Measurements from ENCODE around the gene TPST2. TPM values are rescaled to one million over a fixed set of nuclear protein-coding genes. Genes with fewer than 3 reads are reported as not detected.

The TPST2 gene
- total RNA-seq, 1 experiment from 2014 or later, result 7.0 TPM

DNA sequence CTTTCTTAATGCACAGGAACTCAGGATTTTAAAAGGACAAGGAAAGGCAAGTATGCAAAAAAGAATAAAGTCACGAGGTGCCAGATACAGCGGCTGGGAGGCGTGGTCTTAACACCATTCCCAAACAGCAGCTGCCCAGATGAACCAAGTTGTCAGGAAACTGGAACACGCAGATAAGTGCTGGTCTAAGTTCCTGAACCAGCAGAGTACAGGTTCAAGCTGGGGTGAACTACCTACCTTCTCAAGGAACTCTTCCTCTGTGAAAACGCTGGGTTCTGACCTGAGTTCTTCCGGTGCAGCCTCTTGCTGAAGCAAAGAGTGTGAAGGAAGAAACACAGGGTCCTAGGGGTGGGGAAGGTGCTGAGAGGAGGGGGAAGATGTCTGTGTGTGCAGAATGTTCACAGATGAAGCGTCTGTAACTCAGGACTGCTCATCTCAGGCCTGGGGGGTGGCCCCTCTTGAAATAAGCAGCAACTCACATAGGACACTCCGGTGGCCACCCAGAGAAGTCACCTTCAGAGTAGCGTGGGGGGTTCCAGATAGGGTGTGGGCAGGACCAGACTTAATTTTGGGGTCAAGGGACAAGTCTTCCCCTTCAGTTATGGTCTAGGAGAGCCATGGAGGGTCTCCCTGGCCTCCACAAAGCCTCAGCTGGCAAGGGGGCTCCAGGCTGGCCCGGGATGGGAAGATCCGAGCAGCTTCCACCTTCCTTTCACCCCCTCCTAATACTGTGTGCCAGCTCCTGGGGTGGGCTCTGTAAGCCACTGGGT, 3.2 kb downstream of the TPST2 start:
- H3K36me3 Mint-ChIP-seq (ENCODE audit: insufficient read depth, unreplicated experiment), result no peaks in the 10 kb centered on the region
- no peak overlapping the region for H3K4me3 Mint-ChIP-seq (ENCODE audit: unreplicated experiment)
- peaks cover 18% of the 10 kb centered on the region for H3K4me1 Mint-ChIP-seq (ENCODE audit: insufficient read depth, unreplicated experiment)
- DNase-seq (ENCODE audit: unreplicated experiment), result no peak
- no peaks in the 10 kb centered on the region for H3K27me3 Mint-ChIP-seq (ENCODE audit: insufficient read depth, unreplicated experiment)
- no peak overlapping the region for H3K27ac Mint-ChIP-seq (ENCODE audit: low read depth, unreplicated experiment)
- H3K9me3 Mint-ChIP-seq (ENCODE audit: unreplicated experiment), result no peaks in the 10 kb centered on the region
- CTCF ChIA-PET, result interaction anchor here (1.0 kb wide), 1 partner anchor 84 kb away, joined by 4 read pairs; no protein-coding TSS in a partner anchor
- intact Hi-C loops (cut with micrococcal nuclease), result no loop called here
- POLR2A ChIA-PET, result no interaction called here
- no TSS peak for BruUV-seq (replicated peaks)
- TF ChIP-seq, protein P1, sequence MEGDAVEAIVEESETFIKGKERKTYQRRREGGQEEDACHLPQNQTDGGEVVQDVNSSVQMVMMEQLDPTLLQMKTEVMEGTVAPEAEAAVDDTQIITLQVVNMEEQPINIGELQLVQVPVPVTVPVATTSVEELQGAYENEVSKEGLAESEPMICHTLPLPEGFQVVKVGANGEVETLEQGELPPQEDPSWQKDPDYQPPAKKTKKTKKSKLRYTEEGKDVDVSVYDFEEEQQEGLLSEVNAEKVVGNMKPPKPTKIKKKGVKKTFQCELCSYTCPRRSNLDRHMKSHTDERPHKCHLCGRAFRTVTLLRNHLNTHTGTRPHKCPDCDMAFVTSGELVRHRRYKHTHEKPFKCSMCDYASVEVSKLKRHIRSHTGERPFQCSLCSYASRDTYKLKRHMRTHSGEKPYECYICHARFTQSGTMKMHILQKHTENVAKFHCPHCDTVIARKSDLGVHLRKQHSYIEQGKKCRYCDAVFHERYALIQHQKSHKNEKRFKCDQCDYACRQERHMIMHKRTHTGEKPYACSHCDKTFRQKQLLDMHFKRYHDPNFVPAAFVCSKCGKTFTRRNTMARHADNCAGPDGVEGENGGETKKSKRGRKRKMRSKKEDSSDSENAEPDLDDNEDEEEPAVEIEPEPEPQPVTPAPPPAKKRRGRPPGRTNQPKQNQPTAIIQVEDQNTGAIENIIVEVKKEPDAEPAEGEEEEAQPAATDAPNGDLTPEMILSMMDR (IDR thresholded peaks at IDR 0.05; ENCODE audit: unreplicated experiment), result no peak

DNA sequence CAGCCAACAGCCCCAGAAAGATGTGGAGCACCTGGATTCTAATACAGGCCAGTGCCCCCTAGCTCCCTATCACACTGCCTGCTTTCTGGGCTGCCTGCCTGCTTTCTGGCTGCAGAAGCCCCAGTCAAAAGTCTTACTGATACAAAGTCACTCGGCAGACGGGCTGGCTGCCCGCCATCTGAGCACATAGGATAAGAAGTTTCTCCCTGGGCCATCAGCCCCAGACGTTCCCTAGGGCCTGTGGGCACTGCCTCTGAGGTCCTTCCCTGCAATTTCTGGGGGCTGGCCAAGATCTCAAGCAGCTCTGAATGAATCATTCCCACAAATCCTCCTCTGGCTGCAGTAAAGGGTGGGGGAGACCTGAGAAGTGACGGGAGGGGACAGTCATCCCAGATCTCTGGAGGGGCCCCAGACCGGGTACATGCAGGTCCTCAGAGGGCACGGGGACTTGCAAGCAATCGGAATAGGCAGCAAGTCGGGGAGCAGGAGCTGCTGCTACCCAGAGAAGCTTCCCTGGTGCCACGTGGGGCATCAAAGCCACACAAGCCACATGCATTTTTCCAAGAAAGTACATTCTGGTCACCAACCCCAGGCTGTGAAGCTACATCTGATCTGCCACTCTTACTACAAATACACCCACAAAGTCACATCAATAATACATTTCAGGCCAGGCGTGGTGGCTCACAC, 4.7 kb downstream of the TPST2 start:
- H3K36me3 Mint-ChIP-seq (ENCODE audit: insufficient read depth, unreplicated experiment), result no peaks in the 10 kb centered on the region
- TF ChIP-seq, protein P1 (IDR thresholded peaks at IDR 0.05; ENCODE audit: unreplicated experiment), result no peak
- peak; percentile 88 for DNase-seq (ENCODE audit: unreplicated experiment)
- H3K4me1 Mint-ChIP-seq (ENCODE audit: insufficient read depth, unreplicated experiment), result peaks cover 18% of the 10 kb centered on the region
- H3K4me3 Mint-ChIP-seq (ENCODE audit: unreplicated experiment), result no peak overlapping the region
- POLR2A ChIA-PET, result interaction anchor here (1.0 kb wide), 1 partner anchor 93 kb away, joined by 4 read pairs; no protein-coding TSS in a partner anchor
- H3K27ac Mint-ChIP-seq (ENCODE audit: low read depth, unreplicated experiment), result peak overlapping the region; percentile 54
- CTCF ChIA-PET, result interaction anchor here (0.6 kb wide), 1 partner anchor 58 kb away, joined by 3 read pairs; no protein-coding TSS in a partner anchor
- intact Hi-C loops (cut with micrococcal nuclease), result no loop called here
- H3K27me3 Mint-ChIP-seq (ENCODE audit: insufficient read depth, unreplicated experiment), result no peaks in the 10 kb centered on the region
- H3K9me3 Mint-ChIP-seq (ENCODE audit: unreplicated experiment), result no peaks in the 10 kb centered on the region
- no TSS peak for BruUV-seq (replicated peaks)

DNA sequence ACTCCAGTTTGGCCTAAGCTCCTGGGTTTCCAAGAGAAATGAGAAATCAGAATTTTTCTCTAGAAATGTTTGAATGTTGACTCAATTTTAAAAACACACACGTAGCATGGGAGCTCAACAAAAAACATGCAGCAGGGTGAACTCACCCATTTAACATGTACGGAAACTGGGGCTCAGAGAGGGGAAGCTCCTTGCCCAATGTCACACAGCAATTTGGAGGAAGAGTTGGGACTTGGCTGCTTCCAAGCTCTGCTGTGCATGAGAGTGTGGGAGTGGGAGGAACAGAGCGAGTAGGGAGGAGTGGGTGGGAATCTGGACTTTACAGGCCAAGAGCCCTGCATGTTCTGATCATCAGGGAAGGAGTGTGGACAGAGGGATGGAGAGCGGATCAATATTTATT, 5.9 kb downstream of the TPST2 start:
- TF ChIP-seq, protein P1 (IDR thresholded peaks at IDR 0.05; ENCODE audit: unreplicated experiment), result no peak
- peaks cover 18% of the 10 kb centered on the region for H3K4me1 Mint-ChIP-seq (ENCODE audit: insufficient read depth, unreplicated experiment)
- ChIA-PET POLR2A (no interaction called here), CTCF (interaction anchor here (0.7 kb wide), 2 partner anchors 115 to 570 kb away, joined by 3 read pairs; no protein-coding TSS in a partner anchor)
- no peaks in the 10 kb centered on the region for H3K9me3 Mint-ChIP-seq (ENCODE audit: unreplicated experiment)
- no peaks in the 10 kb centered on the region for H3K36me3 Mint-ChIP-seq (ENCODE audit: insufficient read depth, unreplicated experiment)
- no peak overlapping the region for H3K4me3 Mint-ChIP-seq (ENCODE audit: unreplicated experiment)
- no peak overlapping the region for H3K27ac Mint-ChIP-seq (ENCODE audit: low read depth, unreplicated experiment)
- no peak for DNase-seq (ENCODE audit: unreplicated experiment)
- intact Hi-C loops (cut with micrococcal nuclease), result no loop called here
- no peaks in the 10 kb centered on the region for H3K27me3 Mint-ChIP-seq (ENCODE audit: insufficient read depth, unreplicated experiment)
- BruUV-seq (replicated peaks), result no TSS peak

DNA sequence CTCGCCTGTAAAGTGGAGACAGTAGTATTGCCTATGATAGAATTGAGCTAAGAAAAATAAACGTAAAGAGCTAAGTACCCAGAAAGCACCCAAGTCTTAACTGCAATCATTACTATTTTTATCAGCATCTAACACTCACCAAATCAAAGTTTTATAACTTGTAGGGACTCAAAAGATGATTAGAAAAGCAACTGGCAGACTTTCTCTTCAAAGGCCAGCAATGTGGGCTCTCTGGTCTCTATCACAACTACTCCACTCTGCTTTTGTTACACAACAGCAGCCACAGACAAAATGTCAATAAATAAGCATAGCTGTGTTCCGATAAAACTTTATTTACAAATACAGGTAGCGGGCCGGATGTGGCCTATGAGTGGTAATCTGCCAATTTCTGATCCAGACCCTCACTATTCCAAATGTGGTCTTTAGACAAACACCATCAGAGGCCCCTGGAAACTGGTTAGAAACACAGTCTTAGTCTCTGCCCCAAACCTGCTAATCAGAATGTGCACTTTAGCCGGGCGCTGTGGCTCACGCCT, 8.2 kb downstream of the TPST2 start:
- no peak overlapping the region for H3K27ac Mint-ChIP-seq (ENCODE audit: low read depth, unreplicated experiment)
- POLR2A ChIA-PET, result interaction anchor here (1.1 kb wide), 1 partner anchor 8 kb away, joined by 3 read pairs; the partner anchor contains the start of gene TPST2

More for the DNA sequence above, 8.2 kb downstream of the TPST2 start:
- no peaks in the 10 kb centered on the region for H3K27me3 Mint-ChIP-seq (ENCODE audit: insufficient read depth, unreplicated experiment)
- peaks cover 18% of the 10 kb centered on the region for H3K4me1 Mint-ChIP-seq (ENCODE audit: insufficient read depth, unreplicated experiment)
- TF ChIP-seq, protein P1 (IDR thresholded peaks at IDR 0.05; ENCODE audit: unreplicated experiment), result no peak
- no peaks in the 10 kb centered on the region for H3K9me3 Mint-ChIP-seq (ENCODE audit: unreplicated experiment)
- BruUV-seq (replicated peaks), result no TSS peak
- H3K4me3 Mint-ChIP-seq (ENCODE audit: unreplicated experiment), result no peak overlapping the region
- H3K36me3 Mint-ChIP-seq (ENCODE audit: insufficient read depth, unreplicated experiment), result no peaks in the 10 kb centered on the region
- no peak for DNase-seq (ENCODE audit: unreplicated experiment)
- intact Hi-C loops (cut with micrococcal nuclease), result no loop called here
- CTCF ChIA-PET, result interaction anchor here (0.6 to 0.7 kb wide), 2 partner anchors 18 to 997 kb away, joined by 3 read pairs; no protein-coding TSS in a partner anchor
